Measurements from ENCODE around the gene SEMA7A.

The SEMA7A gene

GRCh38 chr15:74387141-74387541 lies 46.6 kb downstream of the SEMA7A start:
- H3F3A ChIP-seq (ENCODE audit: control insufficient read depth, insufficient read depth): no peaks in the 10 kb centered on the region
- peaks cover 96% of the 10 kb centered on the region for H3K27me3 ChIP-seq (ENCODE audit: control insufficient read depth, low read length)
- no peaks in the 10 kb centered on the region for H3K9me3 ChIP-seq (ENCODE audit: control insufficient read depth, insufficient read depth, low read length)
- peaks cover 28% of the 10 kb centered on the region for H3K4me1 ChIP-seq (ENCODE audit: control insufficient read depth, low read length)
- no peaks in the 10 kb centered on the region for H3K9me2 ChIP-seq (replicated peaks; ENCODE audit: control insufficient read depth, low read length)
- H3K36me3 ChIP-seq (ENCODE audit: control insufficient read depth, low read length): no peaks in the 10 kb centered on the region
- H3K4me2 ChIP-seq (ENCODE audit: low read length): no peak overlapping the region
- no peak overlapping the region for H3K27ac ChIP-seq (ENCODE audit: low read depth, low read length)
- H3K4me3 ChIP-seq (ENCODE audit: low read length): no peak overlapping the region
- no peak for TF ChIP-seq EZH2phosphoT487 (IDR thresholded peaks at IDR 0.05; ENCODE audit: borderline replicate concordance, low read length)
- TF ChIP-seq CTCF (IDR thresholded peaks at IDR 0.05; ENCODE audit: low read depth, low read length, poor library complexity, severe bottlenecking): no peak
- H4K20me1 ChIP-seq (ENCODE audit: control insufficient read depth, insufficient read depth, low read depth, low read length): peaks cover 20% of the 10 kb centered on the region
- H3K79me2 ChIP-seq (ENCODE audit: control insufficient read depth, low read length): no peaks in the 10 kb centered on the region

- H3K36me3 ChIP-seq (ENCODE audit: control insufficient read depth, low read length): no peaks in the 10 kb centered on the region
- H3K4me3 ChIP-seq (ENCODE audit: low read length): no peak overlapping the region
- H4K20me1 ChIP-seq (ENCODE audit: control insufficient read depth, insufficient read depth, low read depth, low read length): peaks cover 20% of the 10 kb centered on the region
- TF ChIP-seq CTCF (IDR thresholded peaks at IDR 0.05; ENCODE audit: low read depth, low read length, poor library complexity, severe bottlenecking): no peak
- no peak overlapping the region for H3K27ac ChIP-seq (ENCODE audit: low read depth, low read length)
- peaks cover 28% of the 10 kb centered on the region for H3K4me1 ChIP-seq (ENCODE audit: control insufficient read depth, low read length)
- H3K27me3 ChIP-seq (ENCODE audit: control insufficient read depth, low read length): peaks cover 94% of the 10 kb centered on the region
- no peak overlapping the region for H3K4me2 ChIP-seq (ENCODE audit: low read length)
- no peaks in the 10 kb centered on the region for H3K79me2 ChIP-seq (ENCODE audit: control insufficient read depth, low read length)
- no peaks in the 10 kb centered on the region for H3K9me2 ChIP-seq (replicated peaks; ENCODE audit: control insufficient read depth, low read length)
- no peaks in the 10 kb centered on the region for H3F3A ChIP-seq (ENCODE audit: control insufficient read depth, insufficient read depth)
- H3K9me3 ChIP-seq (ENCODE audit: control insufficient read depth, insufficient read depth, low read length): no peaks in the 10 kb centered on the region
These were observed 47.1 kb downstream of the SEMA7A start for GRCh38 chr15:74386496-74387140.

GRCh38 chr15:74385733-74386132 lies 48.0 kb downstream of the SEMA7A start:
- Histone ChIP-seq H3K4me3 (ENCODE audit: low read length) (no peak overlapping the region), H3K79me2 (ENCODE audit: control insufficient read depth, low read length) (no peaks in the 10 kb centered on the region), H3K9me3 (ENCODE audit: control insufficient read depth, insufficient read depth, low read length) (no peaks in the 10 kb centered on the region), H3K9me2 (replicated peaks; ENCODE audit: control insufficient read depth, low read length) (no peaks in the 10 kb centered on the region), H3K4me2 (ENCODE audit: low read length) (no peak overlapping the region), H3K27ac (ENCODE audit: low read depth, low read length) (no peak overlapping the region), H3K27me3 (ENCODE audit: control insufficient read depth, low read length) (peaks cover 91% of the 10 kb centered on the region), H4K20me1 (ENCODE audit: control insufficient read depth, insufficient read depth, low read depth, low read length) (peaks cover 18% of the 10 kb centered on the region), H3F3A (ENCODE audit: control insufficient read depth, insufficient read depth) (no peaks in the 10 kb centered on the region), H3K4me1 (ENCODE audit: control insufficient read depth, low read length) (peaks cover 28% of the 10 kb centered on the region), H3K36me3 (ENCODE audit: control insufficient read depth, low read length) (no peaks in the 10 kb centered on the region)
- TF ChIP-seq EZH2phosphoT487 (IDR thresholded peaks at IDR 0.05; ENCODE audit: borderline replicate concordance, low read length) (no peak), CTCF (IDR thresholded peaks at IDR 0.05; ENCODE audit: low read depth, low read length, poor library complexity, severe bottlenecking) (no peak)
